HepG2 (cell line): ENCODE measurements around the gene SCRT2. TPM values are rescaled to one million over a fixed set of nuclear protein-coding genes. Genes with fewer than 3 reads are reported as not detected.

Experiments used
- ATAC-seq: fragments of 200-7000 bp; cut with Tn5 transposase; 3 replicates; pipeline ENCODE4 v1.9.1; 2020; ENCODE audit warnings: mild to moderate bottlenecking, moderate library complexity
- BruUV-seq: library from RNA; stranded (reverse); fragments of 400-500 nt; replicated peaks from 2 replicates; lab custom pipeline; 2021; lab: Mats Ljungman, UMichigan
- CTCF ChIA-PET: fragments of 300-600 bp; formaldehyde crosslinking; extraction: SDS; loops from one replicate; lab custom pipeline; 2021; ENCODE audit warnings: low total read pairs, inconsistent platforms, low intra/inter-chr PET ratio; lab: Yijun Ruan, JAX
- POLR2A ChIA-PET: fragments of 350-600 bp; sonication (Branson Sonifier 250); formaldehyde crosslinking; loops from one replicate; lab custom pipeline; 2020; ENCODE audit warnings: antibody characterized with exemption, inconsistent platforms; lab: Yijun Ruan, JAX
- DNase-seq: peaks from one replicate; pipeline ENCODE4 v3.0.0-alpha.2; 2015; ENCODE audit warnings: low spot score
- FAIRE-seq: peaks from 3 replicates; lab custom pipeline; 2011; peaks lifted over from hg19 to GRCh38; lab: Jason Lieb, UNC
- H2AFZ ChIP-seq: one replicate; pipeline ENCODE4 v1.6.1; 2011; ENCODE audit warnings: low read length, inconsistent platforms
- H3K27ac ChIP-seq: fragments of 300-600 bp; 3 replicates; pipeline ENCODE4 v1.8.0; 2011; ENCODE audit warnings: mixed run types, mild to moderate bottlenecking, mixed read lengths, low read length, inconsistent platforms; ENCODE audit not compliant: insufficient read depth; ENCODE audit errors: extremely low read length
- H3K27me3 ChIP-seq, 2 experiments: fragments of 200-600 bp in 1 of 2; 2 replicates in 1 of 2; 3 replicates in 1 of 2; pipeline versions ENCODE4 v1.6.0 to v1.8.0; 2011; ENCODE audit warnings: low read length in 2 of 2, mild to moderate bottlenecking in 2 of 2, moderate library complexity in 2 of 2, inconsistent platforms in 1 of 2; ENCODE audit not compliant: insufficient read depth in 2 of 2, control insufficient read depth in 1 of 2
- H3K36me3 ChIP-seq, 2 experiments: fragments of 200-600 bp in 1 of 2; replicated peaks in 1 of 2; 2 replicates in 1 of 2; 3 replicates in 1 of 2; pipeline versions ENCODE4 v1.5.1 to v1.8.0; 2011; ENCODE audit warnings: low read length in 2 of 2, inconsistent platforms in 1 of 2; ENCODE audit not compliant: insufficient read depth in 2 of 2, control insufficient read depth in 1 of 2
- H3K4me1 ChIP-seq: 2 replicates; pipeline ENCODE4 v1.5.1; 2012; ENCODE audit warnings: low read length, inconsistent platforms; ENCODE audit not compliant: insufficient read depth
- H3K4me2 ChIP-seq: 2 replicates; pipeline ENCODE4 v1.6.0; 2011; ENCODE audit warnings: low read depth, low read length, inconsistent platforms
- H3K4me3 ChIP-seq, 3 experiments: fragments of 200-600 bp in 1 of 3; sonication (generic), shearing (Covaris generic) in 1 of 3; replicated peaks in 1 of 3; 2 replicates each; pipeline ENCODE4 v1.5.1; 2011 to 2016; ENCODE audit warnings: low read length in 3 of 3, inconsistent platforms in 2 of 3, low read depth in 2 of 3, mild to moderate bottlenecking in 2 of 3, control low read depth in 1 of 3, mixed read lengths in 1 of 3; ENCODE audit not compliant: insufficient read depth in 1 of 3
- H3K79me2 ChIP-seq: one replicate; pipeline ENCODE4 v1.6.1; 2011; ENCODE audit warnings: low read length, inconsistent platforms; ENCODE audit not compliant: insufficient read depth
- H3K9ac ChIP-seq: 2 replicates; pipeline ENCODE4 v1.6.0; 2011; ENCODE audit warnings: mild to moderate bottlenecking, low read depth, low read length, inconsistent platforms; ENCODE audit not compliant: insufficient read depth
- H3K9me3 ChIP-seq: 2 replicates; pipeline ENCODE4 v1.5.1; 2012; ENCODE audit warnings: mild to moderate bottlenecking, low read length
- H4K20me1 ChIP-seq: 2 replicates; pipeline ENCODE4 v1.6.0; 2011; ENCODE audit warnings: inconsistent platforms, mild to moderate bottlenecking, low read length, moderate library complexity; ENCODE audit not compliant: insufficient read depth
- EP300 ChIP-seq, 3 experiments: sonication (generic) in 1 of 3; formaldehyde crosslinking in 1 of 3; IDR thresholded peaks; 2 replicates each; pipeline versions ENCODE4 v1.5.1 to v1.6.1; 2011 to 2020; ENCODE audit warnings: low read depth in 2 of 3, low read length in 2 of 3, borderline replicate concordance in 1 of 3, improper control_type of control experiment in 1 of 3, mild to moderate bottlenecking in 1 of 3, missing genetic modification reagents in 1 of 3, moderate library complexity in 1 of 3
- FUBP1 ChIP-seq: sonication (generic); formaldehyde crosslinking; IDR thresholded peaks from 2 replicates; pipeline ENCODE4 v1.5.1; 2020; ENCODE audit warnings: missing genetic modification reagents, mild to moderate bottlenecking, borderline replicate concordance
- MIER3 ChIP-seq: IDR thresholded peaks from 2 replicates; pipeline ENCODE4 v1.6.1; 2016; ENCODE audit warnings: missing compliant biosample characterization, borderline replicate concordance
- NONO ChIP-seq, 2 experiments: fragments of 450-650 bp in 1 of 2; sonication (generic) in 1 of 2; formaldehyde crosslinking in 1 of 2; IDR thresholded peaks in 1 of 2; conservative IDR thresholded peaks in 1 of 2; 2 replicates each; pipeline versions ENCODE4 v1.6.1 to v1.8.0; 2017 to 2022; ENCODE audit warnings: mild to moderate bottlenecking in 1 of 2, missing genetic modification reagents in 1 of 2, moderate library complexity in 1 of 2
- SMARCE1 ChIP-seq: fragments of 450-650 bp; IDR thresholded peaks from 2 replicates; pipeline ENCODE4 v1.6.1; 2017; ENCODE audit warnings: borderline replicate concordance
- STAT5B ChIP-seq: sonication (generic); formaldehyde crosslinking; IDR thresholded peaks from 2 replicates; pipeline ENCODE4 v1.4.0; 2020; ENCODE audit warnings: missing genetic modification reagents
- ZMYM2 ChIP-seq: sonication (generic); formaldehyde crosslinking; IDR thresholded peaks from 2 replicates; pipeline ENCODE4 v1.8.0; 2022; ENCODE audit warnings: mild to moderate bottlenecking, missing genetic modification reagents
- ZNF326 ChIP-seq: sonication (generic); formaldehyde crosslinking; IDR thresholded peaks from 2 replicates; pipeline ENCODE4 v1.4.0; 2020; ENCODE audit warnings: missing genetic modification reagents, borderline replicate concordance
- WGBS: methylation state at CpG from one replicate; pipeline ENCODE4 v1.1.6; 2017; ENCODE audit warnings: low lambda C conversion rate; 5-methylcytosine and 5-hydroxymethylcytosine counted together
- in situ Hi-C: cut with HindIII; loops from 2 replicates; pipeline ENCODE4 v1.10.0; 2017; ENCODE audit warnings: low pct_unique_long_range_greater_than_20kb; ENCODE audit not compliant: extremely low pct_ligation_motif_present
- intact Hi-C: fragments of 100-400 bp; cut with micrococcal nuclease; formaldehyde crosslinking; loops from one replicate; pipeline ENCODE4 v1.10.0; 2022; ENCODE audit not compliant: unreplicated experiment
- polyA plus RNA-seq, 8 experiments: library from polyadenylated mRNA; depleted of rRNA in 3 of 8; stranded (reverse) in 7 of 8; unstranded in 1 of 8; fragments of >200 nt; fragmentation: Illumina TruSeq in 4 of 8; extraction: Trizol in 4 of 8; gene quantifications; 2 replicates each; pipeline versions ENCODE4 v1.2.1 to v1.2.3, GENCODE V29; 2011 to 2016; ENCODE audit warnings: low read depth in 4 of 8, missing spikeins in 1 of 8, mixed read lengths in 1 of 8; ENCODE audit not compliant: insufficient read depth in 1 of 8
- total RNA-seq, 5 experiments: library from RNA; depleted of rRNA; stranded (reverse); fragments of >200 nt; fragmentation: Illumina TruSeq; extraction: Trizol; gene quantifications; 2 replicates each; pipeline ENCODE4 v1.2.3, GENCODE V29; 2016; ENCODE audit warnings: low read depth in 1 of 5

The SCRT2 gene
- total and polyA plus RNA-seq, 2 of the 13 experiments (the other 11 are each of a cell fraction or from before 2014, with no cell fraction given), result not detected

- intact Hi-C loops, result no loop called here
- H2AFZ ChIP-seq, result no peak overlapping the region
- ATAC-seq (no peak), FAIRE-seq (no peak), DNase-seq (no peak)
- H3K4me3 ChIP-seq, result no peak overlapping the region
- no peaks in the 10 kb centered on the region for H3K36me3 ChIP-seq
- peaks cover 6% of the 10 kb centered on the region for H3K4me1 ChIP-seq
- ChIA-PET CTCF (interaction anchor here (1.9 to 3.9 kb wide), 2 partner anchors 23 to 107 kb away, joined by 12 to 32 read pairs; no protein-coding TSS in a partner anchor), POLR2A (no interaction called here)
- H3K9me3 ChIP-seq, result no peaks in the 10 kb centered on the region
- H3K9ac ChIP-seq, result no peak overlapping the region
- in situ Hi-C loops, result no loop called here
- TF ChIP-seq STAT5B (CRISPR knock-in tag), result no peak
- TF ChIP-seq ZMYM2 (CRISPR knock-in tag), result no peak
- TF ChIP-seq SMARCE1, result no peak
- no peak for TF ChIP-seq FUBP1
- no peak for TF ChIP-seq EP300 (IDR thresholded peaks at IDR 0.05; ENCODE audit: low read depth in 2 of 2, low read length in 2 of 2)
- TF ChIP-seq EP300 (CRISPR knock-in tag; IDR thresholded peaks at IDR 0.05; ENCODE audit: borderline replicate concordance), result no peak
- no peak for TF ChIP-seq NONO (IDR thresholded peaks at IDR 0.05)
- TF ChIP-seq NONO (CRISPR knock-in tag; conservative IDR thresholded peaks at IDR 0.05), result no peak
- no peak for TF ChIP-seq ZNF326 (CRISPR knock-in tag)
- no peak for TF ChIP-seq MIER3 (CRISPR knock-in tag)
- H3K27ac ChIP-seq, result no peak overlapping the region
- H3K27me3 ChIP-seq, result peaks cover 12 to 63% of the 10 kb centered on the region in 2 experiments; a peak in 4 of 5 replicates
- WGBS, result 4% methylated on average over 3 of the region's 3 CpGs
- H3K4me2 ChIP-seq, result no peak overlapping the region
- H4K20me1 ChIP-seq, result peaks cover 5% of the 10 kb centered on the region; the same call in 1 of the 2 replicates
- no TSS peak for BruUV-seq
- H3K79me2 ChIP-seq, result no peaks in the 10 kb centered on the region
Measured at GRCh38 chr20:668638-669037, 7.0 kb downstream of the SCRT2 start.
